GM18520 (cell line): ENCODE results near the gene VIP.

ENCODE experiments used
- ATAC-seq: cut with Tn5 transposase; IDR thresholded peaks from one replicate; pipeline ENCODE4 v1.9.1; 2021; ENCODE audit not compliant: unreplicated experiment

VIP gene

DNA sequence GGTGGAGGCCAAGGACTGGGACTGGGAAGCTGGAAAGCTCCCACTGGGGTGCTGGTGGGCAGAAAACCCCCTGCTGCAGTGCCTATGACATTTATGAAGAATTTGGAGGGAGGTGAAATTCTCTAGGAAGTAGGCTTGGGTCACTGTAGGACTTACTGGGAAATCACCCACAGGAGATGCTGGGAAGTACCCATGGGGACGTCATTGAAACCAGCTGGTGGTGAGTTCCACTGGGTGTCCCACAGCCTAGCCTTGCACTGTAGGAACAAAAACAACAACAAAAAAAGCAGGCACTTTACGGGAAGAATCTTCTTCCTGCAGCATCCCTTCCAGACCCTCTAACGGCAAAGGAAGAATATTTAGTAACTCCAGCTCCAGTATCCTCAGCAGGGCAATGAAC lies 26.2 kb downstream of the VIP start:
- ATAC-seq = no peak

DNA sequence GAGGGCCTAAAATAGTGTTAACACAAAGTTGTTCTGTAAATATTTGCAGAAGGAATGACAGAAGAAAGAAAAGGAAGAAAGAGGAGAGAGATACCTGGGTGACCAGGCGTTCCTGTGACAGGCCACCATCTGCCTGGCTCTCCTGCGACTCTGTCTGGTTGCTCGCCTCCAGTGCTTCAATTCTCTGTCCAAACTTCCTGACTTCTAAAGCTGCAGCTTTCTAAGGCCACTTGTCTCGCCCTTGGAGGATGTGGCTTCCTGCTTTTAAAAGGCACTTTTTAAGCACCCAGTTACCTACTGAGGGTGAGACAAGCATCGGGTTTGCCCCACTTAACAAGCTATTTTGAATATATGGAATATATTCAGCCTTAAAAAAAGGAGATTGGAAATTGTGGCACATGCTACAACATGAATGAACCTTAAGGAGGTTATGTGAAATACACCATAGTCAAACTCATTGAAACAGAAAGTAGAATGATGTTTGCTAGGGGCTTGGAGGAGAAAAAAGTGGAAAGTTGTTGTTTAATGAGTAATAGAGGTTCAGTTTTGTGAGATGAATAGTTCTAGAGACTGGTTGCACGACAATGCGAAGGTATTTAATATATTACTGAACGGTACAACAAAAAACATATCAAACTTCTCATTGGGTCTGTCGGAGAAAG lies 32.8 kb downstream of the VIP start:
- ATAC-seq = peak; percentile 47

DNA sequence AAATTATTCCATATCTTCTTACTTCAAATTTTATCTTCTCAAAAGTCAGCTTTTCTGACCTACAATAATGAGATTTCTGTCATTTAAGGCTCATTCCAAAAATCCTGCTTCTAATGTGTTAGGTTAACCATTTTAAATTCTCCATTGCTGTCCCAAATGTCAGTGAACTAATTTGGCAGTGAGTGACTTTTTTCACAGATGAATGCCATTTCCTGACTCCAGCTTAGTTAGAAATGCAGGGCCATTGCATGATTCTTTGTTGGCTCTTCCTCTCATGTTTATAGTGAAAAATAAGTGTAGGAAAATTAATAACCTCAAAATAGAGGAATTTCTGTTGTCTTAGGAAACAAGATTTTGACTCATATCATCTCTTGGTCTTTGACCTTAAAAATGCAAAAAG lies 44.1 kb downstream of the VIP start:
- ATAC-seq = no peak

DNA sequence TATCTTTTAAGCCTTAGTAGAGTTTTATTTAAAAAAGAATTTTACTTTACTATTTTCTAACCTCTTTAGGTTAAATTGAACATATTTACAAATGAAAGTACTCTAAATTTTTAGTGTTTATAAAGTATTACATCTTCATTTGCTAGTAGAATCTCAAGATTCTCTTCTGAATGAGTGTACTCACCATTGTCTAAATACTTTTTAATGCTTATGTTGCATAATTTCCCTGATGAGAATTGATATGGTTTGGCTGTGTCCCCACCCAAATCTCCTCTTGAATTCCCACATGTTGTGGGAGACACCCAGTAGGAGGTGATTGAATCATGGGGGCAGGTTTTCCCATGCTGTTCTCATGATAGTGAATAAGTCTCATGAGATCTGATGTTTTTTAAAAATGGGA lies 53.6 kb downstream of the VIP start:
- no peak for ATAC-seq
